Measurements from ENCODE around the gene NKD2. TPM values are rescaled to one million over a fixed set of nuclear protein-coding genes. Genes with fewer than 3 reads are reported as not detected.

Gene NKD2
- total and polyA plus RNA-seq, 9 of the 15 experiments (the other 6 are each of a cell fraction or from before 2014, with no cell fraction given), result 0.09 to 0.64 (median 0.27) TPM; not detected in 5

DNA sequence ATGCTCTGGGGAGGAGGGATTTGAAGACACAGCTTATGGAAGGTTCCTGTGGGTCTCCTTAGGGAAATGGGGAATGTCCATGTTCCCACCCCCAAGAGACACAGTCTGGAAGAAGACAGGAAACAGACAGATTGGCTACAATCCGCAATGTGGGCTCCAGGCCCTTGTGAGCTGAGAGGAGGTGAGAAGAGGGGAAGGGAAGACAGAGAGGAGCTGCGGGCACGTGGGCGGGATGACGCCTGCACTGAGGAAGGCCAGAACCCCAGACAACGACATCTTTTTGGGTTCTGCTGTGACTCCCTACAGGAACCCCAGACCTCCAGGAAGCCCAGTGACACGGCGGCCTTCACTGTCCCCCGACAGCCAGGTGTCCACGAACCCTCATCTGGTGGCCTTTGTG, 29.9 kb upstream of the NKD2 start (continued):
- TF ChIP-seq, protein P1, sequence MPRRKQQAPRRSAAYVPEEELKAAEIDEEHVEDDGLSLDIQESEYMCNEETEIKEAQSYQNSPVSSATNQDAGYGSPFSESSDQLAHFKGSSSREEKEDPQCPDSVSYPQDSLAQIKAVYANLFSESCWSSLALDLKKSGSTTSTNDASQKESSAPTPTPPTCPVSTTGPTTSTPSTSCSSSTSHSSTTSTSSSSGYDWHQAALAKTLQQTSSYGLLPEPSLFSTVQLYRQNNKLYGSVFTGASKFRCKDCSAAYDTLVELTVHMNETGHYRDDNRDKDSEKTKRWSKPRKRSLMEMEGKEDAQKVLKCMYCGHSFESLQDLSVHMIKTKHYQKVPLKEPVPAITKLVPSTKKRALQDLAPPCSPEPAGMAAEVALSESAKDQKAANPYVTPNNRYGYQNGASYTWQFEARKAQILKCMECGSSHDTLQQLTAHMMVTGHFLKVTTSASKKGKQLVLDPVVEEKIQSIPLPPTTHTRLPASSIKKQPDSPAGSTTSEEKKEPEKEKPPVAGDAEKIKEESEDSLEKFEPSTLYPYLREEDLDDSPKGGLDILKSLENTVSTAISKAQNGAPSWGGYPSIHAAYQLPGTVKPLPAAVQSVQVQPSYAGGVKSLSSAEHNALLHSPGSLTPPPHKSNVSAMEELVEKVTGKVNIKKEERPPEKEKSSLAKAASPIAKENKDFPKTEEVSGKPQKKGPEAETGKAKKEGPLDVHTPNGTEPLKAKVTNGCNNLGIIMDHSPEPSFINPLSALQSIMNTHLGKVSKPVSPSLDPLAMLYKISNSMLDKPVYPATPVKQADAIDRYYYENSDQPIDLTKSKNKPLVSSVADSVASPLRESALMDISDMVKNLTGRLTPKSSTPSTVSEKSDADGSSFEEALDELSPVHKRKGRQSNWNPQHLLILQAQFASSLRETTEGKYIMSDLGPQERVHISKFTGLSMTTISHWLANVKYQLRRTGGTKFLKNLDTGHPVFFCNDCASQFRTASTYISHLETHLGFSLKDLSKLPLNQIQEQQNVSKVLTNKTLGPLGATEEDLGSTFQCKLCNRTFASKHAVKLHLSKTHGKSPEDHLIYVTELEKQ (CRISPR knock-in tag; IDR thresholded peaks at IDR 0.05), result no peak
- TF ChIP-seq, protein P2, sequence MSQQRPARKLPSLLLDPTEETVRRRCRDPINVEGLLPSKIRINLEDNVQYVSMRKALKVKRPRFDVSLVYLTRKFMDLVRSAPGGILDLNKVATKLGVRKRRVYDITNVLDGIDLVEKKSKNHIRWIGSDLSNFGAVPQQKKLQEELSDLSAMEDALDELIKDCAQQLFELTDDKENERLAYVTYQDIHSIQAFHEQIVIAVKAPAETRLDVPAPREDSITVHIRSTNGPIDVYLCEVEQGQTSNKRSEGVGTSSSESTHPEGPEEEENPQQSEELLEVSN (IDR thresholded peaks at IDR 0.05; ENCODE audit: borderline replicate concordance in 1 of 2, extremely low read depth in 1 of 2, insufficient read depth in 1 of 2, insufficient read length in 1 of 2, low read depth in 1 of 2, low read length in 1 of 2, poor library complexity in 1 of 2, severe bottlenecking in 1 of 2), result peak in 1 of 2 experiments; percentile 41
- peak; percentile 43; the same call in 1 of the 2 replicates for TF ChIP-seq L3MBTL2 (IDR thresholded peaks at IDR 0.05)

DNA sequence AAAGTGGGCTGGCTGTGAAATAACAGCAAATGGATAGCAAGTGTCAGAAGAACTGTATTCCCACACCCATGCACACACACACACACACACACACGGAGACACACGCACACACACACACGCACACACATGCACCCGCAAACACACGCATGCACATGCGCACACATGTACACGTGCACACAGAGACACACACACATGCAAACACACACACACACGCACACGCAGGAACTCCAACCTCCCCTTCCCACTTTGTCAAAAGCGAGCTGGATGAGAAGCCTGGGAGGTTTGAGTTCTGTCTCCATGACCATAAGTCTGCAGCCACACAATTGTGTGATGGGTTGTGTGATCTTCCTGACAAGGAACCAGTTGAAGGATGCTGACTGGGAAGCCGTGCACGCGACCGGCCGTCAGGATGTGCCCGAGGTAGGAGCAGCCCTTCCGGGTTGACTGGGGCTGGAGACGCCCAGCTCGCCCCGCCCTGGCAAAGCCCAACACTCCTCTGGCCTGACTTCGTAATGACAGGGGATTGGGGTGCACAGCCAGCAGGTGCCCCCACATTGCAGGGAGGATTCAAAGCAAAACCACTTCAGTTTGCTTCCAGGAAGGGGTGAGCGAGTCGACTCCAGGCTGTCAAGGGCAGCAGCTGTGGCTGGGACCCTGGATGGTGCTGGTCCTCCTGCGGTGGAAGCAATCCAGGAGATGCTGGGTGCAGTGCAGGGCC, 29.3 kb upstream of the NKD2 start:
- intact Hi-C loops (cut with micrococcal nuclease), result no loop called here
- H3K4me1 ChIP-seq (replicated peaks in 1 of 2; ENCODE audit: control insufficient read depth in 2 of 2, insufficient read depth in 2 of 2, low read length in 2 of 2), result peaks cover 0 to 18% of the 10 kb centered on the region in 2 experiments; a peak in 1 of 5 replicates
- no peaks in the 10 kb centered on the region; the same call in 1 of the 2 replicates for H4K20me1 ChIP-seq (replicated peaks; ENCODE audit: control insufficient read depth, insufficient read depth, low read length)
- WGBS (ENCODE audit: insufficient coverage, low coverage, missing lambda C conversion rate), result 8% methylated on average over 24 of the region's 24 CpGs
- DNase-seq (ENCODE audit: extremely low read depth in 1 of 4, low spot score in 3 of 4), result no peak
- in situ Hi-C loops (cut with MboI), result no loop called here
- no peak overlapping the region for H2AFZ ChIP-seq (ENCODE audit: low read depth, low read length)
- H3K4me3 ChIP-seq, result no peak overlapping the region
- POLR2A ChIA-PET, result interaction anchor here (0.8 to 1.2 kb wide), 2 partner anchors 25 to 27 kb away, joined by 3 to 4 read pairs; no protein-coding TSS in a partner anchor
- H3K27me3 ChIP-seq (ENCODE audit: control insufficient read depth in 2 of 2, insufficient read depth in 2 of 2, low read length in 2 of 2), result peaks cover 34 to 55% of the 10 kb centered on the region in 2 experiments
- H3K9ac ChIP-seq (ENCODE audit: insufficient read depth in 1 of 2, low read depth in 2 of 2, low read length in 2 of 2), result no peak overlapping the region; a peak in 1 of 4 replicates
- no peak for ATAC-seq
- H3K36me3 ChIP-seq (ENCODE audit: control insufficient read depth, insufficient read depth, low read length), result no peaks in the 10 kb centered on the region
- no peaks in the 10 kb centered on the region for H3K9me1 ChIP-seq (ENCODE audit: control insufficient read depth, insufficient read depth, low read length)
- H3K27ac ChIP-seq (ENCODE audit: extremely low read depth, low read depth, low read length), result no peak overlapping the region
- no TSS peak for BruUV-seq (replicated peaks)
- H3K4me2 ChIP-seq (ENCODE audit: insufficient read depth, low read length), result no peak overlapping the region
- no peaks in the 10 kb centered on the region for H3K9me3 ChIP-seq (replicated peaks; ENCODE audit: control insufficient read depth, insufficient read depth, low read depth, low read length)
- CTCF ChIA-PET (ENCODE audit: low intra/inter-chr PET ratio), result no interaction called here
- no peak for FAIRE-seq
- H3K79me2 ChIP-seq (ENCODE audit: control insufficient read depth, insufficient read depth, low read length), result no peaks in the 10 kb centered on the region
- TF ChIP-seq TOE1 (IDR thresholded peaks at IDR 0.05; ENCODE audit: borderline replicate concordance) (no peak), TOE1 (CRISPR knock-in tag; IDR thresholded peaks at IDR 0.05; ENCODE audit: borderline replicate concordance, low read depth) (no peak), TEAD2 (tag; IDR thresholded peaks at IDR 0.05) (no peak), ZNF76 (CRISPR knock-in tag; IDR thresholded peaks at IDR 0.05; ENCODE audit: borderline replicate concordance) (no peak)

Data from K562 (cell line).